NCI-H1417 treated with DMSO at 0.1 percent for 48 hours (cell line): ENCODE measurements around the gene NADSYN1.

ENCODE experiments used
- DNase-seq: peaks from one replicate; lab custom pipeline; 2025; lab: John Stamatoyannopoulos, UW

Gene NADSYN1

DNA sequence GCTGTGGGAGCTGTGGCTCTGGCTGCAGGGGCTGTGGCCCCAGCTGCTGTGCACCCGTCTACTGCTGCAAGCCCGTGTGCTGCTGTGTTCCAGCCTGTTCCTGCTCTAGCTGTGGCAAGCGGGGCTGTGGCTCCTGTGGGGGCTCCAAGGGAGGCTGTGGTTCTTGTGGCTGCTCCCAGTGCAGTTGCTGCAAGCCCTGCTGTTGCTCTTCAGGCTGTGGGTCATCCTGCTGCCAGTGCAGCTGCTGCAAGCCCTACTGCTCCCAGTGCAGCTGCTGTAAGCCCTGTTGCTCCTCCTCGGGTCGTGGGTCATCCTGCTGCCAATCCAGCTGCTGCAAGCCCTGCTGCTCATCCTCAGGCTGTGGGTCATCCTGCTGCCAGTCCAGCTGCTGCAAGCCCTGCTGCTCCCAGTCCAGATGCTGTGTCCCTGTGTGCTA is 95.7 kb downstream of the NADSYN1 start:
- no peak for DNase-seq
